Hepatocyte (in vitro differentiated cells): ENCODE data around the gene CAP2. TPM values are rescaled to one million over a fixed set of nuclear protein-coding genes. Genes with fewer than 3 reads are reported as not detected.

Experiments
- DNase-seq: peaks from one replicate; pipeline ENCODE4 v3.0.0-alpha.2; 2016; ENCODE audit warnings: low spot score
- H2AFZ ChIP-seq: fragments of 200-600 bp; sonication (generic); 2 replicates; pipeline ENCODE4 v1.6.0; 2016; ENCODE audit warnings: antibody characterized with exemption, mild to moderate bottlenecking
- H3K27ac ChIP-seq: fragments of 200-600 bp; sonication (generic); 2 replicates; pipeline ENCODE4 v1.5.1; 2016; ENCODE audit warnings: mild to moderate bottlenecking
- H3K27me3 ChIP-seq: fragments of 200-600 bp; sonication (generic); 2 replicates; pipeline ENCODE4 v1.6.1; 2016
- H3K36me3 ChIP-seq: fragments of 200-600 bp; sonication (generic); replicated peaks from 2 replicates; pipeline ENCODE4 v1.5.1; 2016; ENCODE audit warnings: low read depth; ENCODE audit not compliant: insufficient read depth
- H3K4me1 ChIP-seq: fragments of 200-600 bp; sonication (generic); 2 replicates; pipeline ENCODE4 v1.5.1; 2016; ENCODE audit warnings: mild to moderate bottlenecking, moderate library complexity; ENCODE audit not compliant: insufficient read depth
- H3K4me2 ChIP-seq: fragments of 200-600 bp; sonication (generic); 2 replicates; pipeline ENCODE4 v1.6.0; 2016
- H3K4me3 ChIP-seq: fragments of 200-600 bp; sonication (generic); 2 replicates; pipeline ENCODE4 v1.5.1; 2016; ENCODE audit warnings: mild to moderate bottlenecking
- H3K79me2 ChIP-seq: fragments of 200-600 bp; sonication (generic); 2 replicates; pipeline ENCODE4 v1.6.0; 2017; ENCODE audit warnings: mild to moderate bottlenecking
- H3K9me2 ChIP-seq: fragments of 200-600 bp; sonication (generic); replicated peaks from 2 replicates; pipeline ENCODE4 v1.6.0; 2017; ENCODE audit warnings: mild to moderate bottlenecking; ENCODE audit not compliant: insufficient read depth
- H3K9me3 ChIP-seq: fragments of 200-600 bp; sonication (generic); 2 replicates; pipeline ENCODE4 v1.5.1; 2016; ENCODE audit warnings: low read depth, mild to moderate bottlenecking
- H4K20me1 ChIP-seq: fragments of 200-600 bp; sonication (generic); 2 replicates; pipeline ENCODE4 v1.6.0; 2016; ENCODE audit warnings: mild to moderate bottlenecking; ENCODE audit not compliant: insufficient read depth, poor library complexity, severe bottlenecking
- CTCF ChIP-seq: fragments of 200-600 bp; sonication (generic); IDR thresholded peaks from 2 replicates; pipeline ENCODE4 v1.5.1; 2016; ENCODE audit warnings: antibody characterized with exemption, mild to moderate bottlenecking; ENCODE audit not compliant: poor library complexity
- EZH2 ChIP-seq: fragments of 200-600 bp; sonication (generic); IDR thresholded peaks from 2 replicates; pipeline ENCODE4 v1.6.1; 2016; ENCODE audit warnings: antibody characterized with exemption, mild to moderate bottlenecking, borderline replicate concordance
- EZH2phosphoT487 ChIP-seq: fragments of 200-600 bp; sonication (generic); IDR thresholded peaks from one replicate; pipeline ENCODE4 v1.6.1; 2018; ENCODE audit warnings: antibody characterized with exemption, mild to moderate bottlenecking, low read depth, moderate library complexity; ENCODE audit not compliant: unreplicated experiment, severe bottlenecking
- WGBS: methylation state at CpG from one replicate; pipeline ENCODE4 v1.1.6; 2016; ENCODE audit warnings: low lambda C conversion rate; ENCODE audit errors: missing lambda C conversion rate; 5-methylcytosine and 5-hydroxymethylcytosine counted together
- polyA plus RNA-seq: library from polyadenylated mRNA; unstranded; fragments of >200 nt; fragmentation: Nextera tagmentation; extraction: Ambion mirVana; gene quantifications from 2 replicates; pipeline ENCODE4 v1.2.1, GENCODE V29; 2016
- small RNA-seq: library from RNA; depleted of rRNA; stranded (forward); fragments of <200 nt; gene quantifications from one replicate; pipeline ENCODE3, GENCODE V24; 2014
- total RNA-seq: library from RNA; depleted of rRNA; stranded (reverse); fragments of >200 nt; gene quantifications from 2 replicates; pipeline ENCODE4 v1.2.3, GENCODE V29; 2014

CAP2 gene
- total and polyA plus RNA-seq, 2 experiments from 2014 or later = 6.5 to 8.7 TPM

GRCh38 chr6:17602888-17603287, 209.5 kb downstream of the CAP2 start:
- DNase-seq = no peak
- H3K4me2 ChIP-seq = peak overlapping the region; percentile 92
- H3K36me3 ChIP-seq = no peaks in the 10 kb centered on the region
- no peaks in the 10 kb centered on the region for H3K27me3 ChIP-seq
- 36% methylated on average over 1 of the region's 1 CpG for WGBS
- TF ChIP-seq CTCF (no peak), EZH2 (no peak), EZH2phosphoT487 (no peak)
- no peaks in the 10 kb centered on the region for H3K4me1 ChIP-seq
- peaks cover 41% of the 10 kb centered on the region for H3K79me2 ChIP-seq
- H3K4me3 ChIP-seq = no peak overlapping the region
- no peak overlapping the region for H2AFZ ChIP-seq
- H3K27ac ChIP-seq = no peak overlapping the region
- no peaks in the 10 kb centered on the region for H3K9me2 ChIP-seq
- no peaks in the 10 kb centered on the region for H3K9me3 ChIP-seq
- peaks cover 3% of the 10 kb centered on the region for H4K20me1 ChIP-seq

- H2AFZ ChIP-seq = no peak overlapping the region
- no peak overlapping the region for H3K4me2 ChIP-seq
- no peaks in the 10 kb centered on the region for H3K9me2 ChIP-seq
- no peak for TF ChIP-seq EZH2phosphoT487
- no peak for TF ChIP-seq CTCF
- no peak for TF ChIP-seq EZH2
- H3K27ac ChIP-seq = no peak overlapping the region
- no peaks in the 10 kb centered on the region for H3K9me3 ChIP-seq
- 99% methylated on average over 4 of the region's 4 CpGs for WGBS
- no peaks in the 10 kb centered on the region for H3K36me3 ChIP-seq
- H3K4me1 ChIP-seq = peaks cover 12% of the 10 kb centered on the region
- peaks cover 28% of the 10 kb centered on the region for H3K79me2 ChIP-seq
- no peak overlapping the region for H3K4me3 ChIP-seq
- DNase-seq = no peak
- no peaks in the 10 kb centered on the region for H3K27me3 ChIP-seq
- no peaks in the 10 kb centered on the region for H4K20me1 ChIP-seq
Measured at GRCh38 chr6:17606606-17607005, 213.2 kb downstream of the CAP2 start.

Small RNA genes lying within 50 kb of the gene (small RNA-seq; reads per million reads assigned to genes)
- not detected for gene SUMO2P13

Other genes with a start within 250 kb of the CAP2 start
- gene RBM24, start 112.2 kb upstream of the CAP2 start, total RNA-seq = 0.97 and 2.3 TPM in 2 replicates
- 0.29 and 0.39 TPM in 2 replicates for gene RBM24, start 112.2 kb upstream of the CAP2 start, polyA plus RNA-seq
- gene FAM8A1, start 206.7 kb downstream of the CAP2 start, total RNA-seq = 41.7 and 43.8 TPM in 2 replicates
- 16.2 and 23.5 TPM in 2 replicates for gene FAM8A1, start 206.7 kb downstream of the CAP2 start, polyA plus RNA-seq